A549 (cell line): ENCODE measurements around the gene OMD.

Source experiments
- CHD2 ChIP-seq: fragments of 150-350 bp; IDR thresholded peaks from 2 replicates; pipeline ENCODE4 v1.6.1; 2014; ENCODE audit warnings: low read length; ENCODE audit not compliant: partially characterized antibody
- CTCF ChIP-seq: fragments of >200 bp; sonication (Bioruptor Twin); formaldehyde crosslinking; IDR thresholded peaks from 3 replicates; pipeline ENCODE4 v1.5.1; 2016
- EP300 ChIP-seq, 2 experiments: fragments of >200 bp; sonication (Bioruptor Twin); formaldehyde crosslinking; IDR thresholded peaks; 2 replicates in 1 of 2; 3 replicates in 1 of 2; pipeline ENCODE4 v1.6.1; 2016 to 2017
- FOSL2 ChIP-seq, 2 experiments: fragments of 450-650 bp in 1 of 2; fragments of >200 bp in 1 of 2; sonication (Bioruptor Twin) in 1 of 2; formaldehyde crosslinking; IDR thresholded peaks; 2 replicates each; pipeline versions ENCODE4 v1.5.0 to v1.6.1; 2016 to 2020; ENCODE audit warnings: mild to moderate bottlenecking in 1 of 2, moderate library complexity in 1 of 2
- PBX3 ChIP-seq: IDR thresholded peaks from 2 replicates; pipeline ENCODE4 v1.6.1; 2012
- RAD21 ChIP-seq, 2 experiments: fragments of >200 bp in 1 of 2; sonication (Bioruptor Twin) in 1 of 2; formaldehyde crosslinking in 1 of 2; IDR thresholded peaks in 1 of 2; conservative IDR thresholded peaks in 1 of 2; 2 replicates in 1 of 2; 3 replicates in 1 of 2; pipeline ENCODE4 v1.6.1; 2012 to 2018; ENCODE audit warnings: inconsistent platforms in 1 of 2
- SMC3 ChIP-seq: fragments of >200 bp; sonication (Bioruptor Twin); formaldehyde crosslinking; IDR thresholded peaks from 3 replicates; pipeline ENCODE4 v1.6.1; 2018; ENCODE audit warnings: inconsistent platforms
- SREBF2 ChIP-seq: fragments of 450-650 bp; IDR thresholded peaks from 2 replicates; pipeline ENCODE4 v1.6.1; 2014; ENCODE audit warnings: mild to moderate bottlenecking, moderate library complexity

- no peak for TF ChIP-seq PBX3
- no peak for TF ChIP-seq CTCF
- TF ChIP-seq RAD21 (conservative IDR thresholded peaks at IDR 0.05 in 1 of 2, IDR thresholded peaks at IDR 0.05 in 1 of 2) = no peak
- TF ChIP-seq EP300 (IDR thresholded peaks at IDR 0.05) = no peak
- TF ChIP-seq SREBF2 = no peak
- TF ChIP-seq CHD2 = no peak
- no peak for TF ChIP-seq FOSL2 (IDR thresholded peaks at IDR 0.05)
- no peak for TF ChIP-seq FOSL2 (CRISPR knock-in tag; IDR thresholded peaks at IDR 0.05)
- no peak for TF ChIP-seq SMC3
These were observed 11.0 kb upstream of the OMD start for GRCh38 chr9:92435263-92435662.
